ENCODE measurements around the gene CFAP92. TPM values are rescaled to one million over a fixed set of nuclear protein-coding genes. Genes with fewer than 3 reads are reported as not detected.

Gene CFAP92
- polyA plus RNA-seq, 1 experiment: 0.10 TPM

DNA sequence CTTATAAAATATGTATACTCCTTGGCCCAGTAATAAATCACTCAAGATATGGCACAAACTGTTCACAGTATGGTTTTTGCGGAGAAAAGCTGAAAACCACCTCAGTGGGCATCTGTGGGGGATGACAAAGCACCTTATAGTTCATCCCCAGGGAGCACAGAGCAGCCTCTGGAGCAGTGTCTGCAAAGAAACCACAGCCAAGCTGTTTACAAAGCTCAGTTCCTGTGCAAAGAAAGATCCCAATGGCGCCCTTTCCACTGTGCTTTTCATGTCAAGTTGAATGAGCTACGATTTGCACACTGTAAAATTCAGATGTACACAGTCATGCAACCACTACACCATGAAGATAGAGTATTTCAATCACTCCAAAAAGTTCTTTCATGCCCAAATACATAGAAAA lies 4.7 kb upstream of the CFAP92 start:
- H3K27ac ChIP-seq (ENCODE audit: low read depth, low read length): no peak overlapping the region
- POLR2A ChIA-PET: interaction anchor here (0.9 kb wide), 1 partner anchor 22 kb away, joined by 4 read pairs; no protein-coding TSS in a partner anchor
- TF ChIP-seq, protein P1, sequence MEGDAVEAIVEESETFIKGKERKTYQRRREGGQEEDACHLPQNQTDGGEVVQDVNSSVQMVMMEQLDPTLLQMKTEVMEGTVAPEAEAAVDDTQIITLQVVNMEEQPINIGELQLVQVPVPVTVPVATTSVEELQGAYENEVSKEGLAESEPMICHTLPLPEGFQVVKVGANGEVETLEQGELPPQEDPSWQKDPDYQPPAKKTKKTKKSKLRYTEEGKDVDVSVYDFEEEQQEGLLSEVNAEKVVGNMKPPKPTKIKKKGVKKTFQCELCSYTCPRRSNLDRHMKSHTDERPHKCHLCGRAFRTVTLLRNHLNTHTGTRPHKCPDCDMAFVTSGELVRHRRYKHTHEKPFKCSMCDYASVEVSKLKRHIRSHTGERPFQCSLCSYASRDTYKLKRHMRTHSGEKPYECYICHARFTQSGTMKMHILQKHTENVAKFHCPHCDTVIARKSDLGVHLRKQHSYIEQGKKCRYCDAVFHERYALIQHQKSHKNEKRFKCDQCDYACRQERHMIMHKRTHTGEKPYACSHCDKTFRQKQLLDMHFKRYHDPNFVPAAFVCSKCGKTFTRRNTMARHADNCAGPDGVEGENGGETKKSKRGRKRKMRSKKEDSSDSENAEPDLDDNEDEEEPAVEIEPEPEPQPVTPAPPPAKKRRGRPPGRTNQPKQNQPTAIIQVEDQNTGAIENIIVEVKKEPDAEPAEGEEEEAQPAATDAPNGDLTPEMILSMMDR (IDR thresholded peaks at IDR 0.05; ENCODE audit: low read depth, low read length): no peak
- no peak overlapping the region for H3K4me3 ChIP-seq (ENCODE audit: low read depth, low read length)
- H3K27me3 ChIP-seq (ENCODE audit: control insufficient read depth, insufficient read depth, low read length): peaks cover 76% of the 10 kb centered on the region
- DNase-seq (ENCODE audit: low read depth, low spot score): no peak
- CTCF ChIA-PET: interaction anchor here (1.1 to 1.5 kb wide), 4 partner anchors 8 to 55 kb away, joined by 3 to 11 read pairs (median 6); no protein-coding TSS in a partner anchor
- no peaks in the 10 kb centered on the region; the same call in 1 of the 2 replicates for H3K9me3 ChIP-seq (ENCODE audit: control insufficient read depth, insufficient read depth, low read length)

DNA sequence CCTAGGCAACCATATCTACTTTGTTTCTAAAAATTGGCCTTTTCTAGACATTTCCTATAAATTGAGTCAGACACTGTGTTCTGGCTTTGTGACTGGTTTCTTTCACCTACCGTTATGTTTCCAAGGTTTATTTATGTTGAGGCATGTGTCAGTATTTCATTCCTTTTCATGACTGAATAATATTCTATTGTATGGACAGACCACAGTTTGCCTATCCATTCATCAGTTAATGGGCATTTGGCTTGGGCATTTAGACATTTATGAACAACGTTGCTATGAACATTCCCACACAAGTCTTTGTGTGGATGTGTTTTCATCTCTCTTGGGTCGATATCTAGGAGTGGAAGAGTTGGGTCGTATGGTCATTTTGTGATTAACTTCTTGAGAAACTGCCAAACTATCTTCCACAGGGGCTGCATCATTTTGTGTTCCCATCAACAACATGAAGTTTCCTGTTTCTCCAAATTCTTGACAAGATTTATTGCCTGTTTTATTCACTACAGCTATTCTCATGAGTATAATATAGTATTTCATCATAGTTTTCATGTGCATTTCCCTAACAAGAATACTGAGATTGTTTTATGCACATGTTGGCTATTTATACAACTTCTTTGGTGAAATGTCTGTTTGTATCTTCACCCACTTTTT lies 3.7 kb upstream of the CFAP92 start:
- no peak for DNase-seq (ENCODE audit: low read depth, low spot score)
- H3K9me3 ChIP-seq (ENCODE audit: control insufficient read depth, insufficient read depth, low read length): no peaks in the 10 kb centered on the region; the same call in 1 of the 2 replicates
- TF ChIP-seq, protein P1 (IDR thresholded peaks at IDR 0.05; ENCODE audit: low read depth, low read length): no peak
- H3K4me3 ChIP-seq (ENCODE audit: low read depth, low read length): no peak overlapping the region
- CTCF ChIA-PET: interaction anchor here (1.4 kb wide), 2 partner anchors 28 to 56 kb away, joined by 6 to 11 read pairs; no protein-coding TSS in a partner anchor
- peaks cover 74% of the 10 kb centered on the region for H3K27me3 ChIP-seq (ENCODE audit: control insufficient read depth, insufficient read depth, low read length)
- H3K27ac ChIP-seq (ENCODE audit: low read depth, low read length): no peak overlapping the region
- POLR2A ChIA-PET: no interaction called here

DNA sequence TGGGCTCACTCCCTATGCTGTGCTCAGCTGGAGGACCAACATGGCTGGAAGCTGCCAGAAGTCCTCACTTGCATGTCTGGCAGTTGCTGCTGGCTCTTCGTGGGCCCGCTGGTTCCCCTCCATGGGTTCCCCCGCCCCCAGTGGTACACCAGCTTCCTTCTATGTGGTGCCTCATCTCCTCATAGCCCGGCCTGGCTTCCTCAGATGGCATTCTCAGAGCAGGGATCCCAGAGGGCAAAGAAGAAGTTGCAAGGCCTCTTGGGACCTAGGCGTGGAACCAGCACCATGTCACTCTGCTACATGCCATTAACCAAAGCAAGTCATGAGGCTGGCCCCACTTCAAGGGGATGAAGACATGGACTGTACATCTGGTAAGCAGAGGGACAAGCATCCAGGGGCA lies 2.9 kb upstream of the CFAP92 start:
- TF ChIP-seq, protein P1 (IDR thresholded peaks at IDR 0.05; ENCODE audit: low read depth, low read length): no peak
- Histone ChIP-seq H3K27me3 (ENCODE audit: control insufficient read depth, insufficient read depth, low read length) (peaks cover 70% of the 10 kb centered on the region), H3K27ac (ENCODE audit: low read depth, low read length) (no peak overlapping the region), H3K9me3 (ENCODE audit: control insufficient read depth, insufficient read depth, low read length) (no peaks in the 10 kb centered on the region; the same call in 1 of the 2 replicates), H3K4me3 (ENCODE audit: low read depth, low read length) (no peak overlapping the region)
- ChIA-PET CTCF (no interaction called here), POLR2A (interaction anchor here (0.8 kb wide), 1 partner anchor 9 kb away, joined by 3 read pairs; no protein-coding TSS in a partner anchor)
- DNase-seq (ENCODE audit: low read depth, low spot score): no peak

DNA sequence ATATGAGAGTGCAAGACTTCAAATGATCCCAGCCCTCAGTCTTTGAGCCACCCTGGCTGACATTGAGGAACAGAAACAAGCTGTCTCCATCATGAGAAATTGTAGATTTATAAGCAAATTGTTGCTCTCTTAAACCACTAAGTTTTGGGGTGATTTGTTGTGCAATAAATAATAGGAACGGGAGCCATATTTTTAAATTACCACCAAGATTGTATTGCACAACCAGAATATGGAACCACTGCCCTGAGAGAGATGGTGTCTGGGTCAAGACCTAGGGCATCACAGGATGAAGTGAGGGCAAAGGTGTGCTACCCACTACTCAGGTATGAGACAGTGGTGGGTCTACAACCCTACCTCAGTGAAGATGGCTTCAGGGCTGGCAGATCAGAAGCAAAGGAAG lies 2.3 kb upstream of the CFAP92 start:
- POLR2A ChIA-PET: interaction anchor here (0.8 kb wide), 1 partner anchor 9 kb away, joined by 3 read pairs; no protein-coding TSS in a partner anchor
- no peak overlapping the region for H3K27ac ChIP-seq (ENCODE audit: low read depth, low read length)
- no peak overlapping the region for H3K4me3 ChIP-seq (ENCODE audit: low read depth, low read length)
- TF ChIP-seq, protein P1 (IDR thresholded peaks at IDR 0.05; ENCODE audit: low read depth, low read length): no peak
- peaks cover 68% of the 10 kb centered on the region for H3K27me3 ChIP-seq (ENCODE audit: control insufficient read depth, insufficient read depth, low read length)
- no peaks in the 10 kb centered on the region; the same call in 1 of the 2 replicates for H3K9me3 ChIP-seq (ENCODE audit: control insufficient read depth, insufficient read depth, low read length)
- CTCF ChIA-PET: interaction anchor here (3.2 kb wide), 1 partner anchor 25 kb away, joined by 18 read pairs; no protein-coding TSS in a partner anchor
- DNase-seq (ENCODE audit: low read depth, low spot score): no peak

DNA sequence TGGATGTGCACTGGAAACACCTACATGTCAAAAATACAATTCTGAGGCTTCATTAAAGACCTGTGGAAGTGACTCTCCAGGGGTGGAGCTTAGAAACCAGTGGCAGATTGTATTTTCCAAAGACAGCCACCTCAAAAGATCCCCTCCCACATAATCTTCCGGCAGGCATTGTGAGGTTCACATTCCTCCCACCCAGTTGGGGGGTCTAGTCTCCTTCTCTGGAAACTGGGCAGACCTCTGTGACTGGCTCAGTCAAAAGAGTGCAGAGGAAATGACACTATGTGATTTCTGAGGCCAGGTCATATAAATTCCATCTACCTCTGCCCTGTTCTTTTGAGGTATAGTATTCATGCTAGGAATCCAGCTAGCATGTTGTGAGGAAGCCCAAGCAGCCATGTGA lies 1.9 kb upstream of the CFAP92 start:
- TF ChIP-seq, protein P1 (IDR thresholded peaks at IDR 0.05; ENCODE audit: low read depth, low read length): no peak

More for the DNA sequence above, 1.9 kb upstream of the CFAP92 start:
- no peak overlapping the region for H3K27ac ChIP-seq (ENCODE audit: low read depth, low read length)
- no peaks in the 10 kb centered on the region for H3K9me3 ChIP-seq (ENCODE audit: control insufficient read depth, insufficient read depth, low read length)
- H3K4me3 ChIP-seq (ENCODE audit: low read depth, low read length): no peak overlapping the region
- H3K27me3 ChIP-seq (ENCODE audit: control insufficient read depth, insufficient read depth, low read length): peaks cover 63% of the 10 kb centered on the region
- POLR2A ChIA-PET: no interaction called here
- CTCF ChIA-PET: interaction anchor here (3.2 kb wide), 1 partner anchor 25 kb away, joined by 18 read pairs; no protein-coding TSS in a partner anchor
- no peak for DNase-seq (ENCODE audit: low read depth, low spot score)

Measured in AG04450 (cell line).